ENCODE data around the gene ERVMER34-1. TPM values are rescaled to one million over a fixed set of nuclear protein-coding genes. Genes with fewer than 3 reads are reported as not detected.
A peak's percentile ranks its signal among the peaks of the same experiment; 100 is the strongest.

ERVMER34-1 gene
- total and polyA plus RNA-seq, 9 donors, result 0.51 to 3.8 (median 2.0) TPM

DNA sequence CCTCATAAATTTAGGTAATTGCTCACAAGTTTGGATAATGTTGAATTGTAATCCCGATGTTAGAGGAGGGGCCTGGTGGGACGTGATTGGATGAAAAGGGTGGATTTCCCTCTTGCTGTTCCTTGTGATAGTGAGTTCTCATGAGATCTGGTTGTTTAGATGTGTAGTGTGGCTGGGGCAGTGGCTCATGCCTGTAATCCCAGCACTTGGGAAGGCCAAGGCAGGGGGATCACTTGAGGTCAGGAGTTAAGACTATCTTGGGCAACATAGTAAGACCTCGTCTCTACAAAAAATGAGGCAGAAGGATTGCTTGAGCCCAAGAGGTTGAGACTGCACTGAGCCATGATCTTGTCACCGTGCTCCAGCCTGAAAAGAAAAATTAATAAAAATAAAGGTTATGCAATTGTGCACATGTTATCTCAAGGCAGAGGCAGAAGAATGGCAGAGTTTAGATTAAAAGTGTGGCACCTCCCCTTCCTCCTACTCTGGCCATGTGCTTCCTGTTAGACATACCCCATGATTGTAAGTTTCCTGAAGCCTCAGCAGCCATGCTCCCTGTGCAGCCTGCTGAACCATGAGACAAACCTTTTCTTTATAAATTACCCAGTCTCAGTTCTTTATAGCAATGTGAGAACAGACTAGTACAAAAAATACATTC is 36.5 kb downstream of the ERVMER34-1 start:
- no peak overlapping the region for H3K27ac ChIP-seq
- H3K27me3 ChIP-seq, result no peaks in the 10 kb centered on the region
- no peaks in the 10 kb centered on the region for H3K36me3 ChIP-seq
- intact Hi-C loops (cut with DNase I), result loop anchor here in 2 of 4 donors (5.0 to 10.0 kb wide), 2 partner anchors 57 to 270 kb away; partner anchors contain the start of gene USP46 (in 1 of the 2)
- no peak for DNase-seq
- H3K4me1 ChIP-seq (ENCODE audit: insufficient read depth), result peaks cover 11% of the 10 kb centered on the region
- WGBS, 3 donors, result 55 to 60% (median 58%) methylated on average over 4 of the region's 4 CpGs
- H3K4me3 ChIP-seq, result no peak overlapping the region
- TF ChIP-seq, protein P1, sequence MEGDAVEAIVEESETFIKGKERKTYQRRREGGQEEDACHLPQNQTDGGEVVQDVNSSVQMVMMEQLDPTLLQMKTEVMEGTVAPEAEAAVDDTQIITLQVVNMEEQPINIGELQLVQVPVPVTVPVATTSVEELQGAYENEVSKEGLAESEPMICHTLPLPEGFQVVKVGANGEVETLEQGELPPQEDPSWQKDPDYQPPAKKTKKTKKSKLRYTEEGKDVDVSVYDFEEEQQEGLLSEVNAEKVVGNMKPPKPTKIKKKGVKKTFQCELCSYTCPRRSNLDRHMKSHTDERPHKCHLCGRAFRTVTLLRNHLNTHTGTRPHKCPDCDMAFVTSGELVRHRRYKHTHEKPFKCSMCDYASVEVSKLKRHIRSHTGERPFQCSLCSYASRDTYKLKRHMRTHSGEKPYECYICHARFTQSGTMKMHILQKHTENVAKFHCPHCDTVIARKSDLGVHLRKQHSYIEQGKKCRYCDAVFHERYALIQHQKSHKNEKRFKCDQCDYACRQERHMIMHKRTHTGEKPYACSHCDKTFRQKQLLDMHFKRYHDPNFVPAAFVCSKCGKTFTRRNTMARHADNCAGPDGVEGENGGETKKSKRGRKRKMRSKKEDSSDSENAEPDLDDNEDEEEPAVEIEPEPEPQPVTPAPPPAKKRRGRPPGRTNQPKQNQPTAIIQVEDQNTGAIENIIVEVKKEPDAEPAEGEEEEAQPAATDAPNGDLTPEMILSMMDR (IDR thresholded peaks at IDR 0.05), result no peak
- TF ChIP-seq EP300 (IDR thresholded peaks at IDR 0.05) (no peak), POLR2A (IDR thresholded peaks at IDR 0.05) (no peak)
- H3K9me3 ChIP-seq, result no peaks in the 10 kb centered on the region

DNA sequence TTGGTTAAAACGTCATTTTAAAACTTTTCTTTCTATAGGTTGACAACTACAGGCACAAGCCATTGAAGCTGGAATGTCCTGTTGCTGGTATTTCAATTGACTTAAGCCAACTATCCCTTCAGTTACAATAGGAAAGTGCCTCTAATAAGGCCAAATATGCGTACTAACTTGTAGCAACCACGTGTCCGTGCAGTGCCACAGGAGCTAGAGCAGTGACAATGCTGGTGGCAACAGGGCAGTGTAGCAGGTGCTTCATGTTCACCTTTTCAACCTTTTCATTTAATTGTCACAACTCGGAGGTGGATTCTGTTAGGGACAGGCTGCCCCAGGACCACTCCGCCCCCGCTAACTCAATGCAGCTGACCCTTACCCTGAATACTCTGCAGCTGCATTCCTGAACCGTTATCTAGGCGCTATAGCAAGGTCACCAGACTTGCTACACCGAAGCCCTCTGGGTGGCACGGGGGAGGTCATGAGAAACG is 37.7 kb downstream of the ERVMER34-1 start:
- H3K27me3 ChIP-seq, result no peaks in the 10 kb centered on the region
- WGBS, 3 donors, result 14 to 26% (median 19%) methylated on average over 12 of the region's 12 CpGs
- H3K4me1 ChIP-seq (ENCODE audit: insufficient read depth), result peaks cover 11% of the 10 kb centered on the region
- TF ChIP-seq, protein P1 (IDR thresholded peaks at IDR 0.05), result no peak
- TF ChIP-seq POLR2A (IDR thresholded peaks at IDR 0.05), result no peak
- TF ChIP-seq EP300 (IDR thresholded peaks at IDR 0.05), result no peak
- no peaks in the 10 kb centered on the region for H3K9me3 ChIP-seq
- no peaks in the 10 kb centered on the region for H3K36me3 ChIP-seq
- H3K27ac ChIP-seq, result peak overlapping the region; percentile 82 to 91
- intact Hi-C loops (cut with DNase I), result loop anchor here in 3 of 4 donors (2.0 to 10.0 kb wide), 3 partner anchors 56 to 271 kb away; partner anchors contain the start of genes RASL11B (in 1 of the 3) and USP46 (in 1 of the 3)
- peak overlapping the region; percentile 95 for H3K4me3 ChIP-seq
- no peak for DNase-seq

DNA sequence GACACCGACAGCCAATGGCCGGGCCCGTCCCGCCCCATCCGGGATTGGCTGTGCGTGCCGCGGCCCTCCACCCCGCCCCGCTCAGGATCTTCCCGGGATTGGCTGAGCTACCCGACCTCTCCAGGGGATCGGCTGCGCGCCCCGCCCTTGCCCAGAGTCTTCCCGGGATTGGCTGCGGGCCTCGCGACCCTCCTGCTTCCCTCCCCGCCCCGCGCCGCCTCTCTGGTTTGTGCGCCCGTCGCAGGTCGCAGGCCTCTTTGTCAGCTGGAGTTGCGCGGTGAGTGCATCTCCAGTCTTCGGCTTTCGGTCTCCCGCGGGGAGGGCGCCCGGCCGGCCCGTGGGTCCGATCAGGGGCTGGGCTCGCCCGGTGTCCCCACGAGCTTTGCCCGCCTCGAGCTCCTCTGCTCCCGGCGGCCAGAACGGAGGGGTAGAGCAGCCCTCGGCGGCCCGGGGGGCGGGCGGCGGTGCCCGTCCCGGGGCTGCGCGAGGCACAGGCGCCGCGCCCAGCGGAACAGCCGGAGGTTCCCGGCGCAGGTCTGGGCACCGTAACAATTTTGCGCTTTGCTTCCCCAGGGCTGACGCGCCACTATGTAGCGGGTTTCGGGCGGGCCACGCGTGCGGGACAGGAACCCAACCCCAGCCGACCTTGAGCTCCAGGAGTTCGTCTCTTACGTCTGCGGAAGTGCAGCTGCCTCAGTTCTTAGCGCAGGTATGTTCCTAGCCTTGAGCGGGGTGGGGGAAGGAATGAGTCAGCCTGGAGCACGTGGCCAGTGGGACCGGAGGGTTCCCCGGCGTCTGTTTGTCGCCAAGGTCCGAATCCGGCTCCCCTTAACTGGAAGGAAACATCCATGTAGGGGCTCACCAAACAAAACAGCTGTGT is 38.7 kb downstream of the ERVMER34-1 start:
- WGBS, 3 donors, result 0% methylated on average over 67 to 87 of the region's 87 CpGs
- Histone ChIP-seq H3K9me3 (no peaks in the 10 kb centered on the region), H3K4me1 (ENCODE audit: insufficient read depth) (peaks cover 11% of the 10 kb centered on the region), H3K36me3 (no peaks in the 10 kb centered on the region), H3K27me3 (no peaks in the 10 kb centered on the region), H3K27ac (peak overlapping the region; percentile 82 to 91), H3K4me3 (peak overlapping the region; percentile 95)
- intact Hi-C loops (cut with DNase I), result loop anchor here in 3 of 4 donors (2.0 to 10.0 kb wide), 3 partner anchors 55 to 272 kb away; partner anchors contain the start of genes RASL11B (in 1 of the 3) and USP46 (in 1 of the 3)
- DNase-seq, result peak; percentile 98 to 99 (median 98)
- TF ChIP-seq EP300 (IDR thresholded peaks at IDR 0.05), result no peak
- TF ChIP-seq, protein P1 (IDR thresholded peaks at IDR 0.05), result no peak
- TF ChIP-seq POLR2A (IDR thresholded peaks at IDR 0.05), result peak; percentile 84

DNA sequence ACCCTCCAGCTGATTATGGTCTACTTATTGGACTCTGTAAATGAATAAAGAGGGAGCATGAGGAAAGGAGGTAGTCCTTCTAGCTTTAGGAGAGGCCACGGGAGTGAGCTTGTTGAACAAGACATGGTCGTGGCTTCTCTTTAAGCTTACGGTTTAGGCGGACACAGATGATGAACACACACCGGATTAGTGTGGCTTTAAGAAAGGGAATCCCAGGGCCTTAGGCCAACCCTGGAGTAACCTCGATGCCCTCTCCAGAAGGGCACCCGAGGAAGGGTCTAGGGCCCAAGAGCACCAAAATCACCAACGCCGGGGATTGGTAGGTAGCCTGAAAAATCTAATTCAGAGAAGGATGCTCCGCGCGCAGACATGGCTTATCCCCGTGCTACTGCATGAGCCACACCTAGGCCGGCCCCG is 39.4 kb downstream of the ERVMER34-1 start:
- no peak for DNase-seq
- Histone ChIP-seq H3K27ac (peak overlapping the region in 1 of 2 donors; percentile 91), H3K4me3 (no peak overlapping the region), H3K4me1 (ENCODE audit: insufficient read depth) (peaks cover 11% of the 10 kb centered on the region), H3K9me3 (no peaks in the 10 kb centered on the region), H3K27me3 (no peaks in the 10 kb centered on the region), H3K36me3 (no peaks in the 10 kb centered on the region)
- intact Hi-C loops (cut with DNase I), result loop anchor here in 3 of 4 donors (2.0 to 10.0 kb wide), 3 partner anchors 55 to 273 kb away; partner anchors contain the start of genes RASL11B (in 1 of the 3) and USP46 (in 1 of the 3)
- TF ChIP-seq EP300 (IDR thresholded peaks at IDR 0.05) (no peak), POLR2A (IDR thresholded peaks at IDR 0.05) (no peak)
- TF ChIP-seq, protein P1 (IDR thresholded peaks at IDR 0.05), result no peak
- 7 to 13% (median 9%) methylated on average over 15 of the region's 15 CpGs for WGBS, 3 donors

Measured in ovary (tissue), 9 donors.